Middle frontal gyrus (tissue), 1 donor: ENCODE results near the gene PRDX4.
"Not testable (repeated sequence)": the region's sequence is repeated elsewhere in the genome, so short reads cannot be mapped to it uniquely, and the experiment has no call there.

Experiments used
- DNase-seq: peaks from one replicate; pipeline ENCODE4 v3.0.0-alpha.2; 2015; ENCODE audit warnings: low spot score; ENCODE audit errors: extremely low spot score

The PRDX4 gene

GRCh38 chrX:23667239-23668177 is at the start of gene PRDX4:
Gene PRDX4, plus strand, starts transcription at chrX:23667493. Its CDS starts 78 bp downstream, at chrX:23667571.
- peak; percentile 60 for DNase-seq

GRCh38 chrX:23621621-23622265 is 45.5 kb upstream of the PRDX4 start:
- no peak for DNase-seq

DNA sequence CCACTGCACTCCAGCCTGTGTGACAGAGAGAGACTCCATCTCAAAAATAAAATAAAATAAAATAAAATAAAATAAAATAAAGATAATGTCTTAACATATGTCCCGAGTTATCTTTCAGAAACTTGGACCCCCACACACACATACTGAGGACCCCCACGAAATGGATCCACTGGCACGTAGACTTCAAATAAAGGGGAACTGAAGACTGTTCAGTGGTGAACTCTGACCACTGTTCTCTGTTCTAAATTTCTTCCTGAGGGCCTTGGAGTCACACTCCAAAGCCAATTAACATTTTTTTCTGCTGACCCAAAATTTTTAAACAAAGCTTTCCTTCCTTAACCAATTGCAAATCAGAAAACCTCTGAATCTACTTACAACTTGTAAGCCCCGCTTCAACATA is 43.5 kb upstream of the PRDX4 start:
- no peak for DNase-seq

GRCh38 chrX:23626651-23627050 is 40.6 kb upstream of the PRDX4 start:
- DNase-seq: no peak

GRCh38 chrX:23628131-23628530 is 39.2 kb upstream of the PRDX4 start:
- DNase-seq: no peak

GRCh38 chrX:23631136-23631535 is 36.2 kb upstream of the PRDX4 start:
- no peak for DNase-seq

DNA sequence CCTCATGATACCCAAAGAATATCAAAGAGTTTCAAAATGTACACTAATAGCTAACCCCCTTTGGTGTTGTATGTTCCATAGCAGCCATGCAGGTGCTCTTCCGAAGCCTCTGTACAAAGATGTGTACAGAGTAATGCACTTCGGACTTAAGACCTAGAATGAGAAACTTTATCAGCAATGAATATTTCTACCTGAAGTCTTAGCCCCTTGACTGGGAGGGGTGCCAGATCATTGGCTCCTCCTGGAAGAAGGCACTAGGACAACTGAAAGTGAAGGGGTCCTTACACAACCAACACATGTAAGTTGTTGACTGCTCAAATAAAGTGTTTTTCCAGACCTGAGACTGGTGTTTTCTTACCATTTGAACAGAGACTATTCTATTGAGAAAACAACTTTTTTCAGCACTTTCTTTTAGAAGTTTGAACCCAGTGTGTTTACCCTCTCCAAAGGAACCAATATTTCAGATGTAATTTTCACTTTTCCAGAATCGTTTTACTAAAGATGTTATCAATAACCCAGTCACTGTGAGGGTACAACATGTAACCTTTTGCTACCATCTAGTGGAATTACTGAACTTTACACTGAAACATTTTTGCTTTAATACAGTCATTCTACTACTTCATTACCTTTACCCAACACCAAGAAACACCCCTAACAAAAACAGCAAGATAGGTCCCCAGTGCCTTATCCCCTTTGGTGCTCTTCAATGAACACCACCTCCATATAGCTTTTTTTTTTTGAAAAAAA is 33.3 kb upstream of the PRDX4 start:
- DNase-seq: no peak

DNA sequence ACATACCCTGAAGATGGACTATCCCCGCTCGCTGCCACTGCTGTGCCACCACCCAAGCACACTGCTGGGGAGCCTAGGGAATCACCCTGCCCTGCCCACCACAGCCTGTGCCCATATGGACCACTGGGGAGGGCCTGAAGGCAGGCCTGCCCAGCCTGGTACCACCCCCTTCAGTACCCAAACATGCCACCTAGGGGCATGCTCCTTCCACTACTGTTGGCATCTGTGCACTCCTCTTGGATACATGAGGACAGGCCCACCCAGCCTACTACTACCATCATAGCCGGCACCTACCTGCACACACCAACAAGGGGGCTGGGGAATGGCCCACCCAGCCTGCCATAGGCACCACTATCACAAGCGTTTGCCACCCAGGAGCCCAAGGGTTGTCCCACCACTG is 30.1 kb upstream of the PRDX4 start:
- DNase-seq: no peak

GRCh38 chrX:23643020-23643419 is 24.3 kb upstream of the PRDX4 start:
- DNase-seq: no peak

- no peak for DNase-seq
Measured at GRCh38 chrX:23644744-23645143, 22.5 kb upstream of the PRDX4 start.

DNA sequence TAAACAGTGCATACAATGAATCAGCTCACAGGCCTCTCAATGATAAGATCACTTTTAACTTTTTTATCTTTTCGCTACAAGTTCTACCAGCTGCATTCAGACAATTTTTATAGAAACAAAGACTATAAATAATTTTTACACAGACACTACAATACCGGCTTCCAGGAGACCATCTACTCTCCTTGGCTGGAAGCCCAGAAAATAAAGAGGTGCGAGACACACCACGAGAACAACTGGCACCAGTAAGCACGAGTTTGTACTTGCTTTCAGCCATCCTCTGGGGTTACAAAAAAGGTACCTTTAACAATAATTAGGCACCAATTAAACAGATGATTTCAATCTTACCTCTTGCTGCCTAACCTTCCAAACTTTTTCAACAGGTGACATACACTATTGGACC is 11.2 kb upstream of the PRDX4 start:
- no peak for DNase-seq

GRCh38 chrX:23656684-23657083 is 10.6 kb upstream of the PRDX4 start:
- DNase-seq: no peak

DNA sequence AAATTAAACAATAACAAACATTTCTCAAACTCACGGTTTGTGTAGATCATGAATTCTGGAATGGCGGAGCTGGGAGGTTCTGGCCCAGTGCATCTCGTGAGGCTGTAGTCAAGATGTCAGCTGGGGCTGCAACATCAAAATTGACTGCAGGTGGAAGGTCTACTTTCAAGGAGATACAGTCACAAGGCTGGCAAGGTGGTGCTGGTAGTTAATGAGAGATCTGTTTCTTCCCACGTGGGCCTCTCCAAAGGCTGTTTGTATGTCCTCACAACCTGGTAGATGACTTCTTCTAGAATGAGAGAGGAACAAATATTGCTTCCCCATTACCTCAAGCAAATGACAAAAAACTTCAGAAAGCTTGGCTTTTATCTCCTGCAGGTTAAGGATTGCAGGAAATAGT is 8.0 kb upstream of the PRDX4 start:
- no peak for DNase-seq

DNA sequence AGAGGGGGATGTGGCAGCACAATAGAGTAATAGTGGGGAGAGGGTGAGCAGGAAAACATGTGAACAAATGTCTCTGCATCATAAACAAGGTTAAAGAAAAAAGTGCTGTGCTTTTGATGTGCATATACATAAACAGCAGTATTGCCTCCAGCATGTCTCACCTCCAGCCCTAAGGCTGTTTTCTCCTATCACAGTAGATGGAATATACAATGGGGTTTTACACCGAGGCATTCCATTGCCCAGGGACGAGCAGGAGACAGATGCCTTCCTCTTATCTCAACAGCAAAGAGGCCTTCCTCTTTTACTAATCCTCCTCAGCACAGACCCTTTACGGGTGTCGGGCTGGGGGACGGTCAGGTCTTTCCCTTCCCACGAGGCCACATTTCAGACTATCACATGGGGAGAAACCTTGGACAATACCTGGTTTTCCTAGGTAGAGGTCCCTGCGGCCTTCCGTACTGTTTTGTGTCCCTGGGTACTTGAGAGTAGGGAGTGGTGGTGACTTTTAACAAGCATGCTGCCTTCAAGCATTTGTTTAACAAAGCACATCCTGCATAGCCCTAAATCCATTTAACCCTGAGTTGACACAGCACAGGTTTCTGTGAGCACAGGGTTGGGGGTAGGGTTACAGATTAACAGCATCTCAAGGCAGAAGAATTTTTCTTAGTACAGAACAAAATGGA is 7.1 kb upstream of the PRDX4 start:
- DNase-seq: not testable (repeated sequence)

DNA sequence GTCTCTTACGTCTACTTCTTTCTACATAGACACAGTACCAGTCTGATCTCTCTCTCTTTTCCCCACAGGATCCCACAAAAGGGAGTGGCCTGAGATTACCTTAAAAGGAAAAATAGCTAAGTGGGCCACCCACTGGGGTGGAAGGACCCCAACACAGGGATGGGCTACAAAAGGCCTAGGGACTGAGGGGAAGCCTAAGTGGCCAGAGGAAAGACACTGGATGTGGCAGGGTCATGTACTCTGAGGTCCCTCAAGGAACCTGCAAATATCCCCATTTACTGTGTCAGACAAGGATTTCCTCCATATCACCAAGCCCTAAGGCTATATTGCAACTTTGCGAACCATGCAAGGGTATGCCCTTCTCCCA is 6.5 kb upstream of the PRDX4 start:
- DNase-seq: no peak

DNA sequence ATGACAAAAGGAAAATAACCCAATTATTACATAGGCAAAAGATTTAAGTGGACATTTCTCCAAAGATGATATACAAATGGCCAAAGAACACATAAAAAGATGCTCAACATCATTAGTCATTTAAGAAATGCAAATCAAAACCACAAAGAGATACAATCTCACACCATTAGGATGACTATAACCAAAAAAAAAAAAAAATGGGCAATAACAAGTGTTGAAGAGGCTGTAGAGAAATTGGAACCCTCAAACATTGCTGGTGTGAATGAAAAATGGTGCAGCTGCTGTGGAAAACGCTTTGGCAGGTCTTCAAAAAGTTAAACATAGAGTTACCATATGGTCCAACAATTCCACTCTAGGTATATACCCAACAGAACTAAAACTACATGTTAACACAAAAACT is 5.6 kb upstream of the PRDX4 start:
- DNase-seq: no peak

DNA sequence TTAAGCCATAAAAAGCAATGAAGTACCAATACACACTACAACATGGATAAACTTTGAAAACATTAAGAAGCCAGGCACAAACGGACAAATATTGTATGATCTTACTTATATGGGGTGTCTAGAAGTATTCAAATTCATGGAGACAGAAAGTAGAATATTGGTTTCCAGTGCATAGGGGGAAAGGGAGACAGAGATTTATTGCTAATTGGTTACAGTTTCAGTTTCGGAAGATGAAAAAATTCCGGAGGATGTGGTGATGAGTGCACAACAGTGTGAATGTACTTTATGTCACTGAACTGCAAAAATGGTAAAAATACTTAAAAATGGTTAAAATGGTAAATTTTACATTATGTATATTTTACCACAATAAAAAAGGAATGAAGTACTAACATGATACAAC is 5.1 kb upstream of the PRDX4 start:
- no peak for DNase-seq

DNA sequence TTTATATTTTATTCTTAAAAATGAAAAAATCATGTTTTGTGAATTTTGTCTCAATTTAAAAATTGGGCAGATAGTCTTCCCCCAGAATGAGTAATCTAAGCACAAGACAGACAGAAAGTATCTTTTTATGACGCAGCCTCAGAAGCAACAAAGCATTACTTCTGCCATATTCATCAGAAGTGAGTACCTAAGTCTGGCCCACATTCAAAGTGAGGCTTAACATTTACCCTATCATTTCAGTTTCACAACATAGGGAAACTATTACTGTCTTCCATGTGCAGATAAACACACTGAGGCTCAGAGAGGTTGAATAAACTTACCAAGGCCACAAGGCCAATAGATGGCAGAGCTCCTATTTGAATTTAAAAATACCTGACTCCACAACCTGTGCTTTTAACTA is 4.4 kb upstream of the PRDX4 start:
- no peak for DNase-seq

DNA sequence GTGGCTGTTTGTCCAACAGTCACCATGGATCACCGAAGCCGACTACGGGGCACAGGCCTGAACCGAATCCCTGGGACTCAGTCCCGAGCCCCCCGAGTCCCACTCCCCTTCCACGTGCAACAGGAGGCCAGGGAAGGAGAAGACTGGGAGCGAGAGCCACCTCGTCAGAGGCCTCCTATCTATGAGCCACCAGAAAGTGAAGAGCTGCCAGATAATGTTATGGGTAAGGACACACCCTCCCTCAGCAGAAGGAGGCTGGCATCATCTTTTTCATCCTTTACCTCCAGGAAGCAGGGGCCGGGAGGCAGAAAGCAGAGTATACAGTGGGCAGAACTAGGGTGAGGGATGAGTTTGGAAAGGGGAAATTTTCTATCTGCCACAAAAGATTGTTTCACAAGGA is 2.8 kb upstream of the PRDX4 start:
- DNase-seq: no peak

GRCh38 chrX:23666282-23666681 is 1.0 kb upstream of the PRDX4 start:
- DNase-seq: no peak

DNA sequence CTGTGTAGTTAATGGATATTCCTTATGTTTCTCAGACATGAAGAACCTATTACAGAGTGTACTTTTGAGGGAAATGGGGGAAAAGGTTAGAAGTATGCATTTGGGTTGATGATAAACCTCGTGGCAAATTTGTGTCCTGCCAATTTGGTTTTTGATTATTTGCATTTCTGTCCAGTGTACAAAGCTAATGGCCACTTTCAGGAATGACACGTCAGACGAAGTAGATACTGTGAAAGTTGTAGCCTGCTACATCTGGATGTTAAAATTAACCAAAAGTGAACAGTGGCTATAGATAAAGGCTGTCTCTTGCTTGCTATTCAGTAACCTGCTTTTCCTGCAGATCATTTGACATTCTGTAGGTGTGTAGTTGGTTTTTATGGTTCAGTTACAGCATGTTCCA is 1.0 kb downstream of the PRDX4 start:
- DNase-seq: no peak

- DNase-seq: no peak
Measured at GRCh38 chrX:23670528-23670927, 3.2 kb downstream of the PRDX4 start.
